ENCODE results near the gene SEMA6A.

Gene SEMA6A

DNA sequence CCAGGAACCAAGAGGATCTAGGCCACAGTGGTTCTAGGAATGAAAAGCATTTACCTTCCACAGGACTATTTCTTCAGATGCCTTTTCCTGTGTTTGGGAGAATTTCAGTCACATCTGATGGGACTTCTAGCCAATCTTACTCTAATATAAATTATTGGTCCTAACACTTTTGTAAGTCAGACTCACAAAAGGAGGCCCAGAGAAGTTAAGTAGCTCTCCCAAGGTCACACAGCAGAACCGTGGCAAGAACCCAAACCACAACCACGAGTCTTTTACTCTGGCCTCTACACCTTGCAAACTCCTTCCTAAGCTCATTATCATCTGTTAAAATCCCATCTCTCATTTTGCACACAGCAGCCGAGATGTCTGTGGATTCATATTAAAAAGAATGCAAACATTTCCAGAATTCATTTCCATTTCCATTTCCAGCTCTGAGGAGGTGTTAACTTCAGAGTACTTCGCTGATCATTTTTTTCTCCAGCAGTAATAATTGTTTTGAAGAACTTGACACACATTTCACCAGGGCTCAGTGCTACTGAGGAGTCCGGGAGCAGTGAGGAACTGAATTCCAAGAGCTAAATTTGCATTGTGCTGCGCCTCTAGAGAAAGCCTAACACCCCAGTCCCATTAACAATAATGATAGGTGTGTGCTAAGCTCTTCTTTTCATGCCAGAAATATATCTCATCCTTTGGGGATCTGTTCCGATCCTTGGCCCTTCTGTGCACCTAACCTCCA, 168.1 kb downstream of the SEMA6A start:
- DNase-seq (ENCODE audit: low read depth), result no peak

DNA sequence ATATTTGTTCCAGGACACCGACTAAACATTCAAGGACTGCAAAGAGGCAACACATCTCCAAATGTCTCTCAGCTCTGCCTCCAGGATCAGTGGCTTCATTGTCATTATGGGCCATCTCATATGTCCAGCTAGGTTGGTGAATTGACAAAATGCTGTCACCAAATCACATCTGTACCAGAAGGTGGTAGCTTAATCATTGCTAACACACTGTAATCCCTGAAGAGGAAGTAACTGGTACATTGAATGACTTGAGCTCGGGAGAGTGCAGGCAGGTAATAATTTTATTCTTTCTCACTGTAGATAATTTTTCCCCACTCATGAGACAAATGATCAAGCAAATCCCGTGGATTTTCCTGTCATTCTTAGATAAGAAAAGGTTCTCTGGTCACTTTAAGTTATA, 169.8 kb downstream of the SEMA6A start:
- DNase-seq (ENCODE audit: low read depth), result no peak

DNA sequence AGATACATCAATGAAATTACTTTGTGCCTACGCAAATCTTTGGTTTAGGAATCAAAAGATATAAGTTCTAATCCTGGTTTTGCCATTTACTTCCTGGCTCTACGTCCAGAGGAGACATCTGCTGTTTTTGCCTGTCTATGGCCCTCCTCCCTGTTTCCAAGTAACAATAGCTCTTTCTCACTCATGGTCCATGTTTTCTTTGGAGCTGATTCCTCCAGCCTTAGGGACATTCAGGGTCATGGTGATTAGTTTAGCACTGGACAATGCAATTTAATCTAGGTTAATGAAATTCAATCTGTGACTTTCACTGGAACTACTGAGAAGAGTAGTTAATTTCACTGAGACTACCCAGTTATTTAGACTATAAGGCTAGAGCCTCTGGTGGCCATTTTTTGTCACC, 170.6 kb downstream of the SEMA6A start:
- no peak for DNase-seq (ENCODE audit: low read depth)

- DNase-seq (ENCODE audit: low read depth), result no peak
Measured at GRCh38 chr5:116402235-116402634, 172.4 kb downstream of the SEMA6A start.

GRCh38 chr5:116401576-116401975, 173.0 kb downstream of the SEMA6A start:
- no peak for DNase-seq (ENCODE audit: low read depth)

- DNase-seq (ENCODE audit: low read depth), result no peak
Measured at GRCh38 chr5:116396476-116397099, 178.0 kb downstream of the SEMA6A start.

DNA sequence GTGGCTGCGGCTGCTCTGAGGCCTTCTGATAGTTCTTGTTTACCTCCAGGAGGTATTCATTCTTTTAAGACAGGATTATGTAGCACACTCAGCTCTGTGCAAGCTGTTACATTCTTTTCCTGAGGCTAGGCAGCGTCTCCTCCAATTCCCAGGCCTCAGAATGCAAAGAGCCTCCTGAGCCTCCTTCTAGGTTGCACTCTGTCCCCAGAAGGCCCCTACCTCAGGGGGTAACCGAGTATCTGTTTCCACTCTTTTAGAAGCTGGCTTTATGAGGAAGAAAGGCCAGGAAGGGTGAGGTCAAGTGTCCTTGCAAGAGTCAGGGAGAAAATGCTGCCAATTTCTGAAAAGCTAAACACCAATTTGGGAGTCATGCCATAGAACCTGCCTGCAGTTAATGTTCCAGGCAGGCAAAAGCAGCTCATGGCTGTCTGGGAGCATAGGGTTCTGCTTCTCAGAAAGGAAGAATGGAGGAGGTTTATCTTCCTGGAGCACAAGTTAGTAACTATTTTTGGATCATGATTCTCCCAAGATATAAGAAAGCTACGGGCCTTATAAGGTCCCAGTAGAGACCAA, 178.9 kb downstream of the SEMA6A start:
- DNase-seq (ENCODE audit: low read depth), result no peak

GRCh38 chr5:116395226-116395625, 179.4 kb downstream of the SEMA6A start:
- DNase-seq (ENCODE audit: low read depth), result no peak

DNA sequence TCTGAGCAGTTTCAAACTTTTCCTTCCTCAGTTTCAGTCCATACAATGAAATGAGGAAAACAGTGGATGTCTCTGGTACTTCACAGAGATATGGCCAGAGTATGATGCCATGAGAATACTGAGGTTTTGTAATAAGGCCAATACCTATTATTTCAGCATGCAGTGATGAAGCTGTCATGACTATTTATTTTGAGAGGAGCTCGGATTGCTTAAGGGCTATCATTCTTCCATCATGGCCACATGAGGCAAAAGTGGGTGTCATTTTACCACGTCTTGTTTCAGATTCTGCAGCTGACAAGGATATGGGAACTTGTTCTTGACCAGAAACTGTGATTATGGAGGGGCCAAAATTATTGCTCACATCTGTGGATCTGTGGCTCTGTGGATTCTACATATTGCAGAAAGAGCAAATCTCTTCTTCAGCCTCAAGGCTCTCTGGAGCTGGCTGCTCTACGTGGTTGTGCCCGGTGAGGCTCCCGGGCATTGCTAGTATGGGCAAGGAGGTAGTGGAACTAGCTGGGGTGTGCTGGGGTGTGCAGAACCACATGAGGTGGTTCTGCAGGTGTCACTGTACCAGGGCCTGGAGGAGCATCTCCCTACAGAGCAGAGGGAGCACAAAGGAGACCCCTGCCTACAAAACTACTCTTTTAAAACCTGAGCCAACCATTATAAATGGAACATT, 180.3 kb downstream of the SEMA6A start:
- DNase-seq (ENCODE audit: low read depth), result no peak
